ENCODE data around the gene MAML3. TPM values are rescaled to one million over a fixed set of nuclear protein-coding genes. Genes with fewer than 3 reads are reported as not detected.

The MAML3 gene
- total and polyA plus RNA-seq, 2 experiments from 2014 or later, result 1.7 to 6.5 TPM

DNA sequence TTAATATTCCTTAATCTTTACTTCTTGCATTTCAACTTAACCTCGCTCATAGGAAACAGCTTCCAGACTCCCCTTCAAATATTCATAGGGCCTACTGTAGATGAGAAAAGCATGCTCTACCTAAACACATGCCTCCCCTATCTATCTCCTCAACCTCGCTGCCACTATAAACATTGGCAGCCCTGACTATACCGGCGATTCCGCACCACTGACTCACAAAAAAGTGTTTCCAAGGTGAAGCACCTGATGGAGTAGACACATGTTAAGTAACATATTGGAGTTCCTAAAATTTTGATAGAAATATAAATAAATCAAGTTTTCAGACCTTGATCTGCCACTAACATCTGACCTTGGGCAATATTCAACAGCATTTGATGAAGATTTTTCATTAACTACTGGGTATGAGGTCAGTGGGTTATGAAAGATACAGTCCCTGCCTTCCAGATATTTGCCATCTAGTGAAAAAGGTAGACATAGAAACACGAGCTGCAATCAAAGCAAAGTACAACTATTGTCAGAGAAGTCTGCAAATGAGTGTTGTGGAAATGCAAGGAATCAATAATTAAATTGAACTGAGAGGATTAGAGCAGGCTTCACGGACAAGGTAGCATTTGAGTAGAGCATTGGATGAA lies 184.2 kb downstream of the MAML3 start (continued):
- TF ChIP-seq, protein P1, sequence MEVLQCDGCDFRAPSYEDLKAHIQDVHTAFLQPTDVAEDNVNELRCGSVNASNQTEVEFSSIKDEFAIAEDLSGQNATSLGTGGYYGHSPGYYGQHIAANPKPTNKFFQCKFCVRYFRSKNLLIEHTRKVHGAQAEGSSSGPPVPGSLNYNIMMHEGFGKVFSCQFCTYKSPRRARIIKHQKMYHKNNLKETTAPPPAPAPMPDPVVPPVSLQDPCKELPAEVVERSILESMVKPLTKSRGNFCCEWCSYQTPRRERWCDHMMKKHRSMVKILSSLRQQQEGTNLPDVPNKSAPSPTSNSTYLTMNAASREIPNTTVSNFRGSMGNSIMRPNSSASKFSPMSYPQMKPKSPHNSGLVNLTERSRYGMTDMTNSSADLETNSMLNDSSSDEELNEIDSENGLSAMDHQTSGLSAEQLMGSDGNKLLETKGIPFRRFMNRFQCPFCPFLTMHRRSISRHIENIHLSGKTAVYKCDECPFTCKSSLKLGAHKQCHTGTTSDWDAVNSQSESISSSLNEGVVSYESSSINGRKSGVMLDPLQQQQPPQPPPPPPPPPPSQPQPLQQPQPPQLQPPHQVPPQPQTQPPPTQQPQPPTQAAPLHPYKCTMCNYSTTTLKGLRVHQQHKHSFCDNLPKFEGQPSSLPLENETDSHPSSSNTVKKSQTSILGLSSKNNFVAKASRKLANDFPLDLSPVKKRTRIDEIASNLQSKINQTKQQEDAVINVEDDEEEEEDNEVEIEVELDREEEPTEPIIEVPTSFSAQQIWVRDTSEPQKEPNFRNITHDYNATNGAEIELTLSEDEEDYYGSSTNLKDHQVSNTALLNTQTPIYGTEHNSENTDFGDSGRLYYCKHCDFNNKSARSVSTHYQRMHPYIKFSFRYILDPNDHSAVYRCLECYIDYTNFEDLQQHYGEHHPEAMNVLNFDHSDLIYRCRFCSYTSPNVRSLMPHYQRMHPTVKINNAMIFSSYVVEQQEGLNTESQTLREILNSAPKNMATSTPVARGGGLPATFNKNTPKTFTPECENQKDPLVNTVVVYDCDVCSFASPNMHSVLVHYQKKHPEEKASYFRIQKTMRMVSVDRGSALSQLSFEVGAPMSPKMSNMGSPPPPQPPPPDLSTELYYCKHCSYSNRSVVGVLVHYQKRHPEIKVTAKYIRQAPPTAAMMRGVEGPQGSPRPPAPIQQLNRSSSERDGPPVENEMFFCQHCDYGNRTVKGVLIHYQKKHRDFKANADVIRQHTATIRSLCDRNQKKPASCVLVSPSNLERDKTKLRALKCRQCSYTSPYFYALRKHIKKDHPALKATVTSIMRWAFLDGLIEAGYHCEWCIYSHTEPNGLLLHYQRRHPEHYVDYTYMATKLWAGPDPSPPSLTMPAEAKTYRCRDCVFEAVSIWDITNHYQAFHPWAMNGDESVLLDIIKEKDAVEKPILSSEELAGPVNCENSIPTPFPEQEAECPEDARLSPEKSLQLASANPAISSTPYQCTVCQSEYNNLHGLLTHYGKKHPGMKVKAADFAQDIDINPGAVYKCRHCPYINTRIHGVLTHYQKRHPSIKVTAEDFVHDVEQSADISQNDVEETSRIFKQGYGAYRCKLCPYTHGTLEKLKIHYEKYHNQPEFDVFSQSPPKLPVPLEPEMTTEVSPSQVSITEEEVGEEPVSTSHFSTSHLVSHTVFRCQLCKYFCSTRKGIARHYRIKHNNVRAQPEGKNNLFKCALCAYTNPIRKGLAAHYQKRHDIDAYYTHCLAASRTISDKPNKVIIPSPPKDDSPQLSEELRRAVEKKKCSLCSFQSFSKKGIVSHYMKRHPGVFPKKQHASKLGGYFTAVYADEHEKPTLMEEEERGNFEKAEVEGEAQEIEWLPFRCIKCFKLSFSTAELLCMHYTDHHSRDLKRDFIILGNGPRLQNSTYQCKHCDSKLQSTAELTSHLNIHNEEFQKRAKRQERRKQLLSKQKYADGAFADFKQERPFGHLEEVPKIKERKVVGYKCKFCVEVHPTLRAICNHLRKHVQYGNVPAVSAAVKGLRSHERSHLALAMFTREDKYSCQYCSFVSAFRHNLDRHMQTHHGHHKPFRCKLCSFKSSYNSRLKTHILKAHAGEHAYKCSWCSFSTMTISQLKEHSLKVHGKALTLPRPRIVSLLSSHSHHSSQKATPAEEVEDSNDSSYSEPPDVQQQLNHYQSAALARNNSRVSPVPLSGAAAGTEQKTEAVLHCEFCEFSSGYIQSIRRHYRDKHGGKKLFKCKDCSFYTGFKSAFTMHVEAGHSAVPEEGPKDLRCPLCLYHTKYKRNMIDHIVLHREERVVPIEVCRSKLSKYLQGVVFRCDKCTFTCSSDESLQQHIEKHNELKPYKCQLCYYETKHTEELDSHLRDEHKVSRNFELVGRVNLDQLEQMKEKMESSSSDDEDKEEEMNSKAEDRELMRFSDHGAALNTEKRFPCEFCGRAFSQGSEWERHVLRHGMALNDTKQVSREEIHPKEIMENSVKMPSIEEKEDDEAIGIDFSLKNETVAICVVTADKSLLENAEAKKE (CRISPR knock-in tag; IDR thresholded peaks at IDR 0.05), result no peak
- no peak for TF ChIP-seq JUNB (IDR thresholded peaks at IDR 0.05; ENCODE audit: unreplicated experiment)
- TF ChIP-seq POLR2AphosphoS5 (IDR thresholded peaks at IDR 0.05; ENCODE audit: low read depth), result no peak
- TF ChIP-seq EZH2 (IDR thresholded peaks at IDR 0.05; ENCODE audit: low read depth, unreplicated experiment), result no peak
- no peak for TF ChIP-seq STAT1 (IDR thresholded peaks at IDR 0.05; ENCODE audit: unreplicated experiment)

DNA sequence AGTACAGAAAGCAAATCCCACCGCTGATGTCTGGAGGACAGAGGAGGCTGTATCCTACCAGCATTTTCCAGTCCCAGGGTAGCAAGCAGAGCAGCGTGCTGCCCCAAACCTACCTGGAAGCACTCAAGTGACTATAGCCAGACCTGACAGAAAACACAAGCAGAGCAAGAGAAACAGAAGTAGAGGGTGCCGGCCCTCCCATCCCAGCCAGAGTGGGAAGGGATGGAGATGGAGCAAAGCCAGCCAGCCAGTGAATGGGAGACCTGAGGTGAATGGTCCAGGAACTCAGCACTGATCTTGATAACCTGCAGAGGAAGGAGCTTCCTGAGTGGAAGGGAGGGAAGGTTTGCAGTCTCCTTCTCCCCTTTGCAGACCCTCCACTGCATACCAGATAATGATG lies 185.2 kb downstream of the MAML3 start:
- H3K27ac ChIP-seq (ENCODE audit: low read depth), result no peak overlapping the region
- H3K27me3 ChIP-seq (ENCODE audit: insufficient read depth), result peaks cover 54% of the 10 kb centered on the region
- H3F3A ChIP-seq (replicated peaks; ENCODE audit: low read depth), result no peaks in the 10 kb centered on the region
- no peak overlapping the region for H3K4me2 ChIP-seq
- no peak overlapping the region for H2AFZ ChIP-seq
- Mint-ChIP-seq H3K27me3 (ENCODE audit: insufficient read depth, low read depth, poor library complexity) (peaks cover 2% of the 10 kb centered on the region), H3K4me1 (no peaks in the 10 kb centered on the region; the same call in 2 of the 3 replicates), H3K27ac (no peak overlapping the region), H3K9me3 (no peaks in the 10 kb centered on the region), H3K36me3 (ENCODE audit: low read depth) (no peaks in the 10 kb centered on the region), H3K4me3 (no peak overlapping the region)
- H3K36me3 ChIP-seq (ENCODE audit: insufficient read depth), result no peaks in the 10 kb centered on the region
- no peaks in the 10 kb centered on the region for H3K9me2 ChIP-seq (ENCODE audit: insufficient read depth)
- H3K79me2 ChIP-seq (replicated peaks; ENCODE audit: insufficient read depth), result no peaks in the 10 kb centered on the region
- TF ChIP-seq, protein P1 (CRISPR knock-in tag; IDR thresholded peaks at IDR 0.05), result no peak
- TF ChIP-seq JUNB (IDR thresholded peaks at IDR 0.05; ENCODE audit: unreplicated experiment) (no peak), ZNF114 (CRISPR knock-in tag; IDR thresholded peaks at IDR 0.05) (no peak), EZH2 (IDR thresholded peaks at IDR 0.05; ENCODE audit: low read depth, unreplicated experiment) (no peak), CREB1 (CRISPR knock-in tag; IDR thresholded peaks at IDR 0.05; ENCODE audit: low read depth) (no peak)
- ATAC-seq, result no peak
- H4K20me1 ChIP-seq (replicated peaks; ENCODE audit: insufficient read depth), result no peaks in the 10 kb centered on the region; the same call in 1 of the 2 replicates
- no peak for DNase-seq (ENCODE audit: low spot score)
- H3K4me3 ChIP-seq, result no peak overlapping the region
- H3K4me1 ChIP-seq (ENCODE audit: insufficient read depth), result peaks cover 5% of the 10 kb centered on the region; the same call in 1 of the 2 replicates
